Stimulated activated CD8-positive, alpha-beta memory T cell treated with anti-CD3 and anti-CD28 coated beads, Interleukin-2, amount 100 ng/mL, for 1 hour (primary cell): ENCODE measurements around the gene MEDAG.

ENCODE experiments used
- DNase-seq, 2 donors: peaks; one replicate each; pipeline ENCODE4 v3.0.0-alpha.2; 2020; ENCODE audit warnings: low read depth in 2 of 2

Gene MEDAG

GRCh38 chr13:30872685-30873461, 33.2 kb upstream of the MEDAG start:
- DNase-seq: no peak

DNA sequence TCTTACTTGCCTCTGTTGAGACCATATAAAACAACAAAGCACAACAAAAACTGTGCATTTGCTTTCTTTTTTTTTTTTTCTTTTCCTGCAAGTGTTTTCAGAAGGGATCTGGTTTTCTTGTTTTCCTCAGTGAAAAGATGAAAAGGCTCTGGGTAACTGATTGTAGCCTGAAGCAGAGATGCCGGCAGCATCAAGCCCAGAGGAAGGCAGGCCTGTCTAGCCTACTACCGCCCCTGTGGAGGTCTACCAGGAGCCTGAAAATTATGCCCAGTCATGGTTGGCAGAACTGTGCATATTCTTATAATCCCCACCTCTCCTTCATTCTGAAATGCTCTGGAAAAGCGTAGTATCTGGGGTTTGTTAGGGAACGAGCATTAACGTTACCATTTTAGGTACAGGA, 32.6 kb upstream of the MEDAG start:
- DNase-seq: no peak

GRCh38 chr13:30874111-30874510, 32.0 kb upstream of the MEDAG start:
- DNase-seq: no peak

GRCh38 chr13:30874561-30874960, 31.5 kb upstream of the MEDAG start:
- DNase-seq: no peak

DNA sequence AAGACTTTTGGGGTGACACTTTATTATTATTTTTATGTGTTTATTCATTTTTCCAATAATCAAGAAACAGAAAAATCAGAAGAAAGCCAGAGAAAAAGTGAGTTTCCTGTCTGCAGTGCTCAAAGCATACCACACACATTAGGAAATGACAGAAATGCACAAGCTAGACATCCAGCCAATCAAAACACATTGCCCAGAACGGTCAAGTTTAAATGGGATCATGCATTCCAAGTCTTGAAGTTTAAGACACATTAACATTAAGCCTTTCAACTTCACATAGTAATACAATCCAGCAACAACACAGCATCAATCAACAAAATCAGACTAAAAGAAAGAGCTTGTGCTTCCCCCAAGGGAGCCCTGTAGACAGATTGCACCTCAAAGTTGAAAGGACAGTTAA, 28.7 kb upstream of the MEDAG start:
- no peak for DNase-seq

GRCh38 chr13:30880151-30880855, 25.8 kb upstream of the MEDAG start:
- DNase-seq: no peak

DNA sequence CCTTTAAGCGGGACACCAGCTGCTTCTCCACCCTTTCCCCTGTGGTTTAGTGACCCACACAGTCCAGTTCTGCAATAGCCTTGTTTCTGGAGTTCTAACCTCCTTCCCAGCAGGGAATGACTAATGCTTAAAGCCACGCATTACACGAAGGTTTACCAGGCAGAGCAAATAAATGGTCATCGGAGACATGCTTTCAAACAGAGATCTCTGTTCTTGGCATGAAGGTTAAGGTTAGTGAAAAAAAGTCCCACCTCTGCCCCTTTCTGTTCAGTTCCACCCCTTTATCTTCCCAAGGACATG, 25.3 kb upstream of the MEDAG start:
- DNase-seq: no peak

GRCh38 chr13:30881191-30881651, 24.9 kb upstream of the MEDAG start:
- DNase-seq: no peak

- DNase-seq: no peak
Observed at GRCh38 chr13:30882026-30882850, 23.8 kb upstream of the MEDAG start.

DNA sequence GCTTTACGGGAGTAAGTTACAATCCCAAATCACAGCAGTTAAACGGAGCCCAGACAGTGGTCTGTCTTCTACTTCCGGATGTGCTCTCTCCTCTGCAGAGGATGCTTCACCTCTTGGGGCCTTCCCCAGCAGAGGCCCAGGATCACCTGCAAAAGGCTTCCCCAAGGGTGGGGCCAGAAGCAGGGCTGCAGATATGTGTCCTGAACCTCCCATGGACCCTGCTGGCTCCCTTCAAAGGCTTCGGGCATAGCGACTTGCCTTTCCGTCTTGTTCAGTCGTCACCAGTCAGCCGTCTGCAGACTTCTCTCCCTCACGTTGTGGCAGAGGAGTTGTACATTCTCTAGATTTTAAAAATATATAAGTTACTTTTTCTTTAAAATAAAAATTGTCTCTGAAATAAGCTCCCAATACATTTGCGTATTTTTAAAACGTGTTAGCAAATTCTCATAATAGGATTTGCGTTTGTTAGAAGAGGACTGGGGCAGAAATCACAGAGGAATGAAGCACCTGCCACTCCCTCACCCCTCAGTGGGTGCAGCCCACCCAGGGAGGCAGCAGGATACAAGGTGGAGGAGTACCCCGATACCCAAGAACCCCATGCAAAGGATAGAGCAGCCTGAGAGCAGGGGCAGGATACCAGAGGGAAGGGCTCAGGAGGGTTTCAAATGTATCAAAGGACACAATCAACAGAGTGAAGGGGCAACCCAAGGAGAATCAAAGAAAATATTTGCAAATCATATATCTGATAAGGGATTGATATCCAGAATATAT, 22.9 kb upstream of the MEDAG start:
- no peak for DNase-seq

- no peak for DNase-seq
Observed at GRCh38 chr13:30884543-30884942, 21.5 kb upstream of the MEDAG start.

DNA sequence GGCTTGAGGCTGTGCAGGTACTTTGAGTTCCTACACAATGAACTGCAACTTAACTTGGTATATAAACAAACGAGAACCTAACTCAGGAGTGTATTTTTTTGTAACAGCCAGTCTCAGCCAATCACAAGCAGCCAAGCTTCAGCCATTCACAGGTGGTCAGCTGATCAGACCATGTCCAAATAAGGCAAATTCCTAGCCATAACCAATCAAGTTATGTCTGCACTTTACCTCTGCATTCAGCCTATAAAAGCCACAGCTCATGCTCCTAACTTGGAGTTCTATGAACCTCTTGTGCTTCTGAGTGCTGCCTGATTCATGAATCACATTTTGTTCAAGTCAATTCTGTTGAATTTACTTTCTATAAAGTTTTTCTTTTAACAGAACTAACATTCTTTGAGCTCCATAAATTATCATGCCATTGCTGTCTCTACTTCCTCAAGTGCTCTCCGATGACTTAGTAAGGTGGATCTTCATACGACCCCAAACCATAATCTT, 16.8 kb upstream of the MEDAG start:
- no peak for DNase-seq

GRCh38 chr13:30892966-30893365, 13.1 kb upstream of the MEDAG start:
- no peak for DNase-seq

DNA sequence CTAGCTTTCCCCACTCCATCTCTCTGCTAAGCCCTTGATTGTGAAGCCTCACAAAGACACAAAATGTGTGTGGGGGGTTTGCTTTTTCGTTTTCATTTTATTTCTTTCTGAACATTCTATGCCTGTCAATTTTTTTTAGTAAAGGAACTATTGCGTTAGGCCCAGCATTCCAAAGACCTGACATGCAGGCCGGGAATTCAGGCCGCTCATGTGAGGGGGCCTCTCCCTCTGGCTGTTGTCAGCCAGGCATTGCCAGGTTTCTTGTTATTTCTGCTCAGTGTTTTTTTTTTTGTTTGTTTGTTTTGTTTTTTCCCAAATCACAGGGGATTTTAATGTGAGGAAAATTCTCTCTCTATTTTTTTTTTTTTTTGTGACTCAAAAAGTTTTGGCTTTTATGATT, 10.3 kb upstream of the MEDAG start:
- no peak for DNase-seq

GRCh38 chr13:30898070-30898469, 8.0 kb upstream of the MEDAG start:
- DNase-seq: no peak

DNA sequence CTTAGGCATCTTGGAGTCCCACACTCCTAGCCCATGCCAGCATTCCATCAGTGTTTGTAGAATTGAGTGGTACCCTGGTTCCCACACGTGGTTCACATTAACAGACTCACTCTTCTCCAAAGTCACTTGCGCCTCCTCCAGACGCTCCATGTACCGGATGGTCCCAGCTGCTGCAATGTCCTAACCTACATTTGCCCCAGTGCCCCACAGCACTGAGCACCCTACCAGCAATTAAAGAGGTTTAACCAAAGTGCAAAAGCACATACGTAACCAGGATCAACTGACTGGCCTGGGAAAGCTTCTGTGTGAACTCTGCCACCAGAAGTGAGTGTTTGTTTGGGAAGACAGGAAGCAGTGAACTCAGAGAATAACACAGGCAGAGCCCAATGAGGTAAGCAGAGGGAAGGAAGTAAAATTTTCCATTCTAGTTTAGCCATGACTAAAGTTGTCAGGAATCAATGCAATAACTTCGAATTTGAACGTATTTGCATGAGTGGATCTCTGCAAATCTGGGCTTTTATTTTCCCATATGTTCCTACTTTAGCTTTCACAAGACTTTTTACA, 7.3 kb upstream of the MEDAG start:
- DNase-seq: no peak

GRCh38 chr13:30900436-30900835, 5.6 kb upstream of the MEDAG start:
- DNase-seq: no peak

DNA sequence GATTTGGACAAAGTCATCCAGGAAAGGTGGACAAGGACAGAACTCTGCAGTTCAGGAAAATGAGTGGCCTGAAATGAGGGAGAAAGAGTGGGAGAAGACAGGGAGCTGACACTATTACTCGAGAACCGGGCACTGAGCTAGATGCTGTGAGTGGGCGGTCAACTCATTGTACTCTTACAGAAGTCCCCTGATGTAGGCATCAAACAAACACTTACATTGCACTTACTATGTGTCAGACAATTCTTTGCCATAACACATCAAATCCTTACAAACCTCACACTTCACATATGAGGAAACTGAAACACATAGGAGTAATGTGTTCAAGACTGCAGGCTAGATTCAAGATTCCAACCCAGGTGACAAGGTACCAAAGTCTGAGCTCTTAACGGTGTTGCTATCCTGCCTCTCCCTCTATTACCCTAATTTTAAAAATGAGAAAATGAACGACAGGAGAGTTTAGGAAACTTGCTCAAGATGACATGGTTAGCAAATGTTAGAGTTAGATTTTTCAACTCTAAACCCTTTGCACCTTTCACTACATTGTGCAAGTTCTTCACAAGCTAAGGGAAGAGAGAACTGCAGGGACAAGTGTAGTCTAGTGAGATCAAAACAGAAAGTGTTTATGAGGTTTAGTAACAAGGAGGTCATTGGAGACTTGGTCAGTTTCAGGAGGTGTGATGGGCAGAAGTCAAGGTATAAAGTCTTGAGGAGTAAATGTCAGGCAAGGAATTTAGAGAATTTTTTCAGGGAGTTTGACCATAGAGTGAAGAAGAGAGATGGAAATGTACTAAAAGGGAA, 4.9 kb upstream of the MEDAG start:
- no peak for DNase-seq

- DNase-seq: no peak
Observed at GRCh38 chr13:30904043-30904442, 2.0 kb upstream of the MEDAG start.

GRCh38 chr13:30906411-30907051, 460 bp downstream of the MEDAG start:
- no peak for DNase-seq
